ENCODE data around the gene PNKP. TPM values are rescaled to one million over a fixed set of nuclear protein-coding genes. Genes with fewer than 3 reads are reported as not detected.
A peak's percentile ranks its signal among the peaks of the same experiment; 100 is the strongest.

The PNKP gene
- total and polyA plus RNA-seq, 2 of the 8 experiments (the other 6 are each of a cell fraction or from before 2014, with no cell fraction given) = 45.8 to 105 TPM

- H3K27ac ChIP-seq (ENCODE audit: low read depth, low read length) = peak overlapping the region; percentile 98
- H2BK120ac ChIP-seq (replicated peaks; ENCODE audit: low read depth, low read length) = no peak overlapping the region
- TF ChIP-seq EZH2 (IDR thresholded peaks at IDR 0.05; ENCODE audit: low read depth, low read length, severe bottlenecking) = no peak
- no peak for TF ChIP-seq POLR2A (IDR thresholded peaks at IDR 0.05; ENCODE audit: control extremely low read depth in 1 of 2, low read depth in 2 of 2, low read length in 2 of 2)
- TF ChIP-seq CEBPB (IDR thresholded peaks at IDR 0.05; ENCODE audit: low read depth, low read length) = no peak
- TF ChIP-seq SAP30 (IDR thresholded peaks at IDR 0.05; ENCODE audit: insufficient read depth, insufficient replicate concordance, low read length) = no peak
- TF ChIP-seq ATF2 (IDR thresholded peaks at IDR 0.05; ENCODE audit: low read length) = no peak
- no peak for TF ChIP-seq KDM1A (IDR thresholded peaks at IDR 0.05; ENCODE audit: borderline replicate concordance, low read length)
- no peak for TF ChIP-seq YY1 (IDR thresholded peaks at IDR 0.05; ENCODE audit: low read depth, low read length)
- TF ChIP-seq JUN (IDR thresholded peaks at IDR 0.05; ENCODE audit: low read depth, low read length) = no peak
- no peak for TF ChIP-seq RNF2 (IDR thresholded peaks at IDR 0.05; ENCODE audit: borderline replicate concordance, low read depth, low read length, missing control alignments, poor library complexity, severe bottlenecking)
- no peak for TF ChIP-seq ZNF274 (IDR thresholded peaks at IDR 0.05; ENCODE audit: borderline replicate concordance, extremely low read depth, low read length)
Measured at GRCh38 chr19:49812452-49812996, 54.9 kb downstream of the PNKP start.

More at GRCh38 chr19:49812452-49812996, 54.9 kb downstream of the PNKP start:
- peak overlapping the region; percentile 41 for H3K4ac ChIP-seq (replicated peaks; ENCODE audit: insufficient read length, low read depth, low read length)
- H3K14ac ChIP-seq (ENCODE audit: insufficient read length) = no peak overlapping the region
- WGBS, 2 experiments (ENCODE audit: extremely low coverage in 1 of 2, insufficient coverage in 1 of 2, insufficient read length in 1 of 2, insufficient replicate concordance in 2 of 2, low coverage in 1 of 2, low lambda C conversion rate in 2 of 2, missing lambda C conversion rate in 1 of 2) = 56% methylated on average over 11 of the region's 11 CpGs; no CpG with 5 or more reads in 1 of the 2 experiments
- 0 out of 2 replicates have a peak overlapping the region, but pooled peaks have one; percentile 51 for H2BK15ac ChIP-seq (ENCODE audit: low read length)
- no peak for FAIRE-seq
- peak overlapping the region; percentile 29 for H4K91ac ChIP-seq (replicated peaks; ENCODE audit: insufficient read length, low read length)
- H2AFZ ChIP-seq (ENCODE audit: low read length) = peak overlapping the region; percentile 50; the same call in 1 of the 2 replicates
- H3K23ac ChIP-seq (ENCODE audit: insufficient read length) = no peak overlapping the region
- 0 out of 2 replicates have a peak overlapping the region, but pooled peaks have one; percentile 42 for H2BK12ac ChIP-seq (ENCODE audit: low read depth, low read length)
- H3K36me3 ChIP-seq (ENCODE audit: control insufficient read depth in 2 of 4, insufficient read depth in 4 of 4, low read length in 3 of 4) = no peaks in the 10 kb centered on the region
- no peak overlapping the region for H2BK20ac ChIP-seq (ENCODE audit: low read length)
- H3K4me1 ChIP-seq (replicated peaks in 1 of 4; ENCODE audit: control insufficient read depth in 3 of 4, insufficient read depth in 4 of 4, low read length in 3 of 4) = peaks cover 6 to 15% (median 12%) of the 10 kb centered on the region in 4 experiments
- no peaks in the 10 kb centered on the region for H3K9me3 ChIP-seq (ENCODE audit: insufficient read depth in 2 of 2, low read depth in 1 of 2, low read length in 1 of 2)
- peaks cover 0 to 8% of the 10 kb centered on the region in 2 experiments for H4K20me1 ChIP-seq (replicated peaks in 1 of 2; ENCODE audit: control insufficient read depth in 1 of 2, insufficient read depth in 2 of 2, low read length in 2 of 2)
- no peaks in the 10 kb centered on the region for H3K27me3 ChIP-seq (replicated peaks in 1 of 4; ENCODE audit: control insufficient read depth in 3 of 4, extremely low read depth in 1 of 4, insufficient read depth in 3 of 4, low read length in 3 of 4)
- no peak overlapping the region for H4K5ac ChIP-seq (ENCODE audit: insufficient read length, low read depth, low read length)
- CTCF ChIA-PET (ENCODE audit: partially characterized antibody) = interaction anchor here (0.7 to 2.0 kb wide), 12 partner anchors 8 to 128 kb away, joined by 3 to 9 read pairs (median 4); no protein-coding TSS in a partner anchor
- peak overlapping the region; percentile 93; the same call in 1 of the 2 replicates for H4K8ac ChIP-seq (ENCODE audit: extremely low read depth, insufficient read depth, low read length)
- H3K4me2 ChIP-seq (ENCODE audit: insufficient read depth in 1 of 2, low read depth in 2 of 2, low read length in 2 of 2) = peak overlapping the region; percentile 88 to 91
- peak overlapping the region; percentile 75 to 94 (median 77) for H3K4me3 ChIP-seq (ENCODE audit: extremely low read depth in 1 of 4, insufficient read depth in 2 of 4, low read depth in 3 of 4, low read length in 4 of 4)
- H3K56ac ChIP-seq (replicated peaks; ENCODE audit: insufficient read length, low read depth, low read length) = peak overlapping the region; percentile 13
- POLR2A ChIA-PET (ENCODE audit: partially characterized antibody) = interaction anchor here (0.5 to 3.4 kb wide), 24 partner anchors 8 to 148 kb away, joined by 3 to 29 read pairs (median 5); partner anchors contain the start of genes ADM5, AP2A1, NUP62 and PTOV1
- H2BK5ac ChIP-seq (ENCODE audit: low read depth, low read length) = peak overlapping the region; percentile 57; the same call in 1 of the 2 replicates
- no peaks in the 10 kb centered on the region for H3K79me2 ChIP-seq (ENCODE audit: control insufficient read depth in 1 of 2, insufficient read depth in 2 of 2, low read length in 2 of 2)
- peak overlapping the region; percentile 53 for H3K18ac ChIP-seq (ENCODE audit: extremely low read depth, low read length)
- H3K23me2 ChIP-seq (ENCODE audit: low read depth, low read length) = peaks cover 2% of the 10 kb centered on the region; the same call in 1 of the 2 replicates
- H2AK5ac ChIP-seq (ENCODE audit: low read depth, low read length) = no peak overlapping the region
- peak overlapping the region; percentile 36 to 96 (median 76) for H3K9ac ChIP-seq (replicated peaks in 1 of 4; ENCODE audit: extremely low read depth in 1 of 4, low read depth in 3 of 4, low read length in 3 of 4)
- DNase-seq (ENCODE audit: low read depth in 1 of 2, low spot score in 2 of 2) = no peak
- 0 out of 2 replicates have a peak, but pooled peaks cover 2% of the 10 kb centered on the region for H3K79me1 ChIP-seq (ENCODE audit: low read depth, low read length)

All from H1 (cell line).